SU-DHL-6 (cell line): ENCODE measurements around the gene SEC23A.

Source experiments
- EZH2phosphoT487 ChIP-seq: fragments of 200-600 bp; sonication (generic), shearing (Covaris generic); conservative IDR thresholded peaks from 2 replicates; pipeline ENCODE4 v1.6.1; 2018; ENCODE audit warnings: mild to moderate bottlenecking, antibody characterized with exemption, low read length, moderate library complexity, mixed read lengths
- TF ChIP-seq, protein P1 (sequence below): fragments of 200-600 bp; sonication (generic); IDR thresholded peaks from one replicate; pipeline ENCODE4 v1.5.1; 2017; ENCODE audit warnings: antibody characterized with exemption, mild to moderate bottlenecking, low read length, moderate library complexity; ENCODE audit not compliant: insufficient read depth, poor library complexity, severe bottlenecking

DNA sequence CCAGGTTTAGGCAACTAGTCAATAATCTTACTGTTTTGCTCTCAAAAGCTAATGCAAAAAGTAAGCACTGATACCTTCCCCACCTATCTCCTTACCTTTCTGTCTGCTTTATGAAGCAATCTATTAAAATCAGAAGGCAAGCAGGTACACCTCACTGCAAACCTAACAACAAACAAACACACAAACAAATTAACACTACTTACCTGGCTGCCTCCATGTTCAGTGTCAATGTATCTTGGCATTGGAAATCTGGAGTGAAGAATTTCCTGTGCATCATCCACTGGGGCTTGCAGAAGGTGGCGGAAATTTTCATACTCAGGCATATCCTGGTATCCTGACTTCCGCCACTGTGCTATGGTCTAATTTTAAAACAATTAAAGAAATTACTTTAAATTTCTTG, 62.5 kb downstream of the SEC23A start:
- TF ChIP-seq, protein P1, sequence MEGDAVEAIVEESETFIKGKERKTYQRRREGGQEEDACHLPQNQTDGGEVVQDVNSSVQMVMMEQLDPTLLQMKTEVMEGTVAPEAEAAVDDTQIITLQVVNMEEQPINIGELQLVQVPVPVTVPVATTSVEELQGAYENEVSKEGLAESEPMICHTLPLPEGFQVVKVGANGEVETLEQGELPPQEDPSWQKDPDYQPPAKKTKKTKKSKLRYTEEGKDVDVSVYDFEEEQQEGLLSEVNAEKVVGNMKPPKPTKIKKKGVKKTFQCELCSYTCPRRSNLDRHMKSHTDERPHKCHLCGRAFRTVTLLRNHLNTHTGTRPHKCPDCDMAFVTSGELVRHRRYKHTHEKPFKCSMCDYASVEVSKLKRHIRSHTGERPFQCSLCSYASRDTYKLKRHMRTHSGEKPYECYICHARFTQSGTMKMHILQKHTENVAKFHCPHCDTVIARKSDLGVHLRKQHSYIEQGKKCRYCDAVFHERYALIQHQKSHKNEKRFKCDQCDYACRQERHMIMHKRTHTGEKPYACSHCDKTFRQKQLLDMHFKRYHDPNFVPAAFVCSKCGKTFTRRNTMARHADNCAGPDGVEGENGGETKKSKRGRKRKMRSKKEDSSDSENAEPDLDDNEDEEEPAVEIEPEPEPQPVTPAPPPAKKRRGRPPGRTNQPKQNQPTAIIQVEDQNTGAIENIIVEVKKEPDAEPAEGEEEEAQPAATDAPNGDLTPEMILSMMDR = no peak
- no peak for TF ChIP-seq EZH2phosphoT487
